HEK293 (cell line): Measurements from ENCODE around the gene ANKRD28.
"Not testable (repeated sequence)": the region's sequence is repeated elsewhere in the genome, so short reads cannot be mapped to it uniquely, and the experiment has no call there.

Source experiments
- CTCF ChIA-PET: fragments of 350-600 bp; formaldehyde crosslinking; extraction: SDS; loops from one replicate; lab custom pipeline; 2021; ENCODE audit warnings: antibody characterized with exemption; lab: Yijun Ruan, JAX
- POLR2A ChIA-PET: fragments of 300-600 bp; formaldehyde crosslinking; extraction: SDS; loops from one replicate; lab custom pipeline; 2020; ENCODE audit warnings: antibody characterized with exemption, inconsistent platforms; lab: Yijun Ruan, JAX
- H3K27ac ChIP-seq: fragments of 200-500 bp; sonication (Bioruptor generic); 2 replicates; pipeline ENCODE4 v1.5.1; 2014; ENCODE audit warnings: low read depth, low read length, control low read depth, inconsistent platforms; ENCODE audit errors: extremely low read depth
- H3K36me3 ChIP-seq, 2 experiments: fragments of 200-500 bp in 1 of 2; sonication (Bioruptor generic) in 1 of 2; 1 replicate in 1 of 2; 2 replicates in 1 of 2; pipeline ENCODE4 v1.5.1; 2014 to 2017; ENCODE audit warnings: inconsistent platforms in 2 of 2, low read length in 2 of 2; ENCODE audit not compliant: control insufficient read depth in 2 of 2, insufficient read depth in 1 of 2
- H3K4me1 ChIP-seq: fragments of 200-500 bp; sonication (Bioruptor generic); 2 replicates; pipeline ENCODE4 v1.5.1; 2014; ENCODE audit warnings: mild to moderate bottlenecking, low read length, inconsistent platforms; ENCODE audit not compliant: control insufficient read depth, insufficient read depth
- H3K4me3 ChIP-seq: 2 replicates; pipeline ENCODE4 v1.5.1; 2011; ENCODE audit warnings: low read depth, mild to moderate bottlenecking, control low read depth, low read length, moderate library complexity
- H3K9me3 ChIP-seq: fragments of 200-500 bp; sonication (Bioruptor generic); 2 replicates; pipeline ENCODE4 v1.5.1; 2014; ENCODE audit warnings: low read depth, low read length, inconsistent platforms; ENCODE audit not compliant: control insufficient read depth, insufficient read depth
- ATF2 ChIP-seq: fragments of 450-650 bp; formaldehyde crosslinking; IDR thresholded peaks from 2 replicates; pipeline ENCODE4 v1.5.1; 2016; ENCODE audit warnings: missing biosample characterization, missing genetic modification characterization, low read depth
- BCL6B ChIP-seq: fragments of 450-650 bp; formaldehyde crosslinking; IDR thresholded peaks from 2 replicates; pipeline ENCODE4 v1.5.1; 2017; ENCODE audit warnings: missing biosample characterization, missing genetic modification characterization
- PRDM6 ChIP-seq: fragments of 450-650 bp; formaldehyde crosslinking; IDR thresholded peaks from 2 replicates; pipeline ENCODE4 v1.5.1; 2017; ENCODE audit warnings: missing biosample characterization, missing genetic modification characterization
- SP2 ChIP-seq: fragments of 450-650 bp; formaldehyde crosslinking; IDR thresholded peaks from 2 replicates; pipeline ENCODE4 v1.5.1; 2016; ENCODE audit warnings: missing biosample characterization, missing genetic modification characterization
- TRIM28 ChIP-seq: IDR thresholded peaks from 2 replicates; pipeline ENCODE4 v1.6.1; 2011; ENCODE audit warnings: low read length, control low read depth, borderline replicate concordance
- ZFHX2 ChIP-seq: fragments of 450-650 bp; formaldehyde crosslinking; conservative IDR thresholded peaks from 2 replicates; pipeline ENCODE4 v1.5.1; 2016; ENCODE audit warnings: missing biosample characterization, missing genetic modification characterization
- ZFP69B ChIP-seq: fragments of 450-650 bp; formaldehyde crosslinking; IDR thresholded peaks from 2 replicates; pipeline ENCODE4 v1.5.1; 2016; ENCODE audit warnings: missing biosample characterization, missing genetic modification characterization
- ZNF114 ChIP-seq: fragments of 450-650 bp; formaldehyde crosslinking; IDR thresholded peaks from 2 replicates; pipeline ENCODE4 v1.5.0; 2017; ENCODE audit warnings: missing biosample characterization, missing genetic modification characterization
- ZNF132 ChIP-seq: fragments of 450-650 bp; formaldehyde crosslinking; IDR thresholded peaks from 2 replicates; pipeline ENCODE4 v1.5.1; 2017; ENCODE audit warnings: missing biosample characterization, missing genetic modification characterization, borderline replicate concordance
- ZNF140 ChIP-seq: fragments of 450-650 bp; formaldehyde crosslinking; IDR thresholded peaks from 2 replicates; pipeline ENCODE4 v1.5.1; 2016; ENCODE audit warnings: missing biosample characterization, missing genetic modification characterization
- ZNF174 ChIP-seq: fragments of 450-650 bp; formaldehyde crosslinking; IDR thresholded peaks from 2 replicates; pipeline ENCODE4 v1.5.0; 2017; ENCODE audit warnings: missing biosample characterization, mild to moderate bottlenecking, missing genetic modification characterization
- ZNF184 ChIP-seq: fragments of 450-650 bp; IDR thresholded peaks from 2 replicates; pipeline ENCODE4 v1.5.1; 2018; ENCODE audit warnings: missing biosample characterization, mild to moderate bottlenecking, missing genetic modification characterization
- ZNF366 ChIP-seq: fragments of 450-650 bp; formaldehyde crosslinking; conservative IDR thresholded peaks from 2 replicates; pipeline ENCODE4 v1.5.1; 2016; ENCODE audit warnings: missing biosample characterization, missing genetic modification characterization
- ZNF488 ChIP-seq: fragments of 450-650 bp; formaldehyde crosslinking; IDR thresholded peaks from 2 replicates; pipeline ENCODE4 v1.5.1; 2016; ENCODE audit warnings: missing biosample characterization, missing genetic modification characterization
- ZNF514 ChIP-seq: fragments of 450-650 bp; formaldehyde crosslinking; IDR thresholded peaks from 2 replicates; pipeline ENCODE4 v1.5.1; 2016; ENCODE audit warnings: missing biosample characterization, missing genetic modification characterization
- ZNF548 ChIP-seq: fragments of 450-650 bp; formaldehyde crosslinking; IDR thresholded peaks from 2 replicates; pipeline ENCODE4 v1.5.1; 2016; ENCODE audit warnings: missing biosample characterization, missing genetic modification characterization
- ZNF768 ChIP-seq: fragments of 450-650 bp; formaldehyde crosslinking; IDR thresholded peaks from 2 replicates; pipeline ENCODE4 v1.5.1; 2018; ENCODE audit warnings: missing biosample characterization, mild to moderate bottlenecking, missing genetic modification characterization
- ZSCAN23 ChIP-seq: fragments of 450-650 bp; formaldehyde crosslinking; IDR thresholded peaks from 2 replicates; pipeline ENCODE4 v1.5.1; 2016; ENCODE audit warnings: missing biosample characterization, missing genetic modification characterization

Gene ANKRD28

GRCh38 chr3:15774931-15775560 lies 22.7 kb downstream of the ANKRD28 start:
- H3K36me3 ChIP-seq, H3K27ac ChIP-seq, POLR2A ChIA-PET, H3K4me3 ChIP-seq, H3K4me1 ChIP-seq, CTCF ChIA-PET, H3K9me3 ChIP-seq: not testable (repeated sequence)
- TF ChIP-seq ZFHX2 (tag by site-specific recombination) (0 out of 2 replicates have a peak, but pooled peaks have one; percentile 10), PRDM6 (tag by site-specific recombination) (peak; percentile 67)

- POLR2A ChIA-PET = no interaction called here
- Histone ChIP-seq H3K9me3 (no peaks in the 10 kb centered on the region), H3K4me1 (no peaks in the 10 kb centered on the region; the same call in 1 of the 2 replicates), H3K27ac (no peak overlapping the region), H3K36me3 (no peaks in the 10 kb centered on the region), H3K4me3 (no peak overlapping the region)
- CTCF ChIA-PET = no interaction called here
- TF ChIP-seq ZSCAN23 (tag by site-specific recombination) (no peak), ZNF114 (tag by site-specific recombination) (no peak), ZNF768 (tag by site-specific recombination) (no peak), ZNF132 (no peak), ZNF514 (tag by site-specific recombination) (no peak), BCL6B (tag by site-specific recombination) (no peak), ZFP69B (tag by site-specific recombination) (no peak), ZNF488 (tag by site-specific recombination) (no peak), SP2 (no peak), ZNF174 (tag by site-specific recombination) (no peak), ZNF140 (no peak), ZNF184 (no peak), TRIM28 (no peak), ATF2 (tag by site-specific recombination) (no peak), ZNF548 (no peak), ZNF366 (tag by site-specific recombination) (no peak)
These were observed 26.3 kb downstream of the ANKRD28 start for GRCh38 chr3:15771444-15771843.
